Measurements from ENCODE around the gene VMP1. TPM values are rescaled to one million over a fixed set of nuclear protein-coding genes. Genes with fewer than 3 reads are reported as not detected.
"Not testable (repeated sequence)": the region's sequence is repeated elsewhere in the genome, so short reads cannot be mapped to it uniquely, and the experiment has no call there.

The VMP1 gene
- total RNA-seq, 2 donors from 2014 or later = 175 to 203 TPM

DNA sequence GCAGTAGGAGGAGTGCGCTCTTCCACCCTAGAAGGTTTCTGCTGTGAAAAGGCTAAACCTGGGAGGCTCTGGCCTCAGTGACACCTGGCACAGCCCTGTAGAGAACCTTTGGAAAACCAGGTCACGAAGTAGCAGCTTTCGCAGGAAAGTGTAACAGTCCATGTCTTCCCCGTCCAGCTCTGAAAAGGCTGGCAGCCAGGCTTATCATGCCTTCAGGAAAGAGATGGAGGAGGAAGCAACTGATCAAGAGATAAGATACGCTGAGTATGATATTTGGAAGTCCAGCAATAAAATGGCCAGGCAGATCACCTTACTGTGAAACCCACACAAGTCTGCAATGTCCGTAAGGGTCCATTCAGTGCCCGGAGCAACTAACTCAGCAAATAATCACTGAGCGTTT is 163.0 kb downstream of the VMP1 start:
- Histone ChIP-seq H3K27ac (peak overlapping the region; percentile 82 to 89), H3K36me3 (no peaks in the 10 kb centered on the region), H3K4me3 (no peak overlapping the region), H3K4me1 (replicated peaks) (peaks cover 15% of the 10 kb centered on the region), H3K9me3 (no peaks in the 10 kb centered on the region), H3K27me3 (replicated peaks; ENCODE audit: insufficient read depth) (no peaks in the 10 kb centered on the region)
- WGBS = 51% methylated on average over 8 of the region's 8 CpGs
- intact Hi-C loops (cut with DNase I) = no loop called here
- TF ChIP-seq POLR2A (IDR thresholded peaks at IDR 0.05) (no peak), POLR2AphosphoS5 (IDR thresholded peaks at IDR 0.05) (peak; percentile 16), CTCF (IDR thresholded peaks at IDR 0.05) (no peak)
- DNase-seq (ENCODE audit: low spot score) = peak; percentile 27

- H3K27me3 ChIP-seq (replicated peaks; ENCODE audit: insufficient read depth) = no peaks in the 10 kb centered on the region
- no peaks in the 10 kb centered on the region for H3K9me3 ChIP-seq
- H3K27ac ChIP-seq = peak overlapping the region; percentile 82 to 89
- H3K4me3 ChIP-seq = no peak overlapping the region
- intact Hi-C loops (cut with DNase I) = no loop called here
- no peak for DNase-seq (ENCODE audit: low spot score)
- H3K4me1 ChIP-seq (replicated peaks) = peaks cover 15% of the 10 kb centered on the region
- no peak for TF ChIP-seq POLR2AphosphoS5 (IDR thresholded peaks at IDR 0.05)
- no peak for TF ChIP-seq POLR2A (IDR thresholded peaks at IDR 0.05)
- TF ChIP-seq CTCF (IDR thresholded peaks at IDR 0.05) = no peak
- peaks cover 0 to 3% of the 10 kb centered on the region in 2 donors for H3K36me3 ChIP-seq
These were observed 164.9 kb downstream of the VMP1 start for GRCh38 chr17:59872351-59872750.

DNA sequence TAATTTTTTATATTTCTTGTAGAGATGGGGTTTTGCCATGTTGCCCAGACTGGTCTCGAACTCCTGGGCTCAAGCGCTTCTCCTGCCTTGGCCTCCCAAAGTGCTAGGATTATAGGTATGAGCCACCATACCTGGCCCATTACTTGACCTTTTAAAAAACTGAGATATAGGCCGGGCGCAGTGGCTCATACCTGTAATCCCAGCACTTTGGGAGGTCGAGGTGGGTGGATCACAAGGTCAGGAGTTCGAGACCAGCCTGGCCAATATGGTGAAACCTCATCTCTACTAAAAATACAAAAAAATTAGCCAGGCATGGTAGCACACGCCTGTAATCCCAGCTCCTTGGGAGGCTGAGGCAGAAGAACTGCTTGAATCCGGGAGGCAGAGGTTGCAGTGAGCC is 166.0 kb downstream of the VMP1 start:
- DNase-seq (ENCODE audit: low spot score); H3K36me3 ChIP-seq; H3K4me3 ChIP-seq; H3K9me3 ChIP-seq; H3K27me3 ChIP-seq (replicated peaks; ENCODE audit: insufficient read depth); intact Hi-C loops (cut with DNase I): not testable (repeated sequence)
- Histone ChIP-seq H3K4me1 (replicated peaks) (peaks cover 15% of the 10 kb centered on the region), H3K27ac (peak overlapping the region; percentile 12 to 89)
- whole genome bisulfite sequencing = 99% methylated on average over 8 of the region's 8 CpGs

- no peaks in the 10 kb centered on the region for H3K9me3 ChIP-seq
- H3K27me3 ChIP-seq (replicated peaks; ENCODE audit: insufficient read depth) = no peaks in the 10 kb centered on the region
- H3K36me3 ChIP-seq = peaks cover 0 to 3% of the 10 kb centered on the region in 2 donors
- no peak for DNase-seq (ENCODE audit: low spot score)
- H3K4me3 ChIP-seq = no peak overlapping the region
- 97% methylated on average over 2 of the region's 2 CpGs for WGBS
- TF ChIP-seq POLR2A (IDR thresholded peaks at IDR 0.05) (no peak), POLR2AphosphoS5 (IDR thresholded peaks at IDR 0.05) (no peak), CTCF (IDR thresholded peaks at IDR 0.05) (no peak)
- H3K27ac ChIP-seq = no peak overlapping the region
- peaks cover 15% of the 10 kb centered on the region for H3K4me1 ChIP-seq (replicated peaks)
- intact Hi-C loops (cut with DNase I) = no loop called here
These were observed 166.9 kb downstream of the VMP1 start for GRCh38 chr17:59874376-59874775.

DNA sequence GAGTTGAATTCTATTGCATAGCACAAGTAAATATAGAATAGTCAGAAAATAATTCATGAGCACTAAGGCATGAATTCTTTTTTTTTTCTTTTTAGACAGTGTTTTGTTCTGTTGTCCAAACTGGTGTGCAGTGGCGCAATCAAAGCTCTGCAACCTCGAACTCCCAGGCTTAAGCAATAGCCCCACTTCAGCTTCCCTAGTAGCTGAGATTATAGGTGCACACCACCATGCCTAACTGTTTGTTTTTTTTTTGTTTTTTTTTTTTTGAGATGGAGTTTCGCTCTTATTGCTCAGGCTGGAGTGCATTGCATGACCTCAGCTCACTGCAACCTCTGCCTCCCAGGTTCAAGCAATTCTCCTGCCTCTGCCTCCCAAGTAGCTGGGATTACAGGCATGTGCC is 168.7 kb downstream of the VMP1 start:
- no peak overlapping the region for H3K4me3 ChIP-seq
- no peak overlapping the region for H3K27ac ChIP-seq
- no peaks in the 10 kb centered on the region for H3K27me3 ChIP-seq (replicated peaks; ENCODE audit: insufficient read depth)
- intact Hi-C loops (cut with DNase I) = no loop called here
- TF ChIP-seq CTCF (IDR thresholded peaks at IDR 0.05) = no peak
- no peak for TF ChIP-seq POLR2AphosphoS5 (IDR thresholded peaks at IDR 0.05)
- TF ChIP-seq POLR2A (IDR thresholded peaks at IDR 0.05) = no peak
- WGBS = 94% methylated on average over 3 of the region's 3 CpGs
- H3K9me3 ChIP-seq = no peaks in the 10 kb centered on the region
- peaks cover 0 to 3% of the 10 kb centered on the region in 2 donors for H3K36me3 ChIP-seq
- peaks cover 2% of the 10 kb centered on the region for H3K4me1 ChIP-seq (replicated peaks)
- DNase-seq (ENCODE audit: low spot score) = no peak
